ENCODE data around the gene CRKL.
A peak's percentile ranks its signal among the peaks of the same experiment; 100 is the strongest.
"Not testable (repeated sequence)": the region's sequence is repeated elsewhere in the genome, so short reads cannot be mapped to it uniquely, and the experiment has no call there.

CRKL gene

DNA sequence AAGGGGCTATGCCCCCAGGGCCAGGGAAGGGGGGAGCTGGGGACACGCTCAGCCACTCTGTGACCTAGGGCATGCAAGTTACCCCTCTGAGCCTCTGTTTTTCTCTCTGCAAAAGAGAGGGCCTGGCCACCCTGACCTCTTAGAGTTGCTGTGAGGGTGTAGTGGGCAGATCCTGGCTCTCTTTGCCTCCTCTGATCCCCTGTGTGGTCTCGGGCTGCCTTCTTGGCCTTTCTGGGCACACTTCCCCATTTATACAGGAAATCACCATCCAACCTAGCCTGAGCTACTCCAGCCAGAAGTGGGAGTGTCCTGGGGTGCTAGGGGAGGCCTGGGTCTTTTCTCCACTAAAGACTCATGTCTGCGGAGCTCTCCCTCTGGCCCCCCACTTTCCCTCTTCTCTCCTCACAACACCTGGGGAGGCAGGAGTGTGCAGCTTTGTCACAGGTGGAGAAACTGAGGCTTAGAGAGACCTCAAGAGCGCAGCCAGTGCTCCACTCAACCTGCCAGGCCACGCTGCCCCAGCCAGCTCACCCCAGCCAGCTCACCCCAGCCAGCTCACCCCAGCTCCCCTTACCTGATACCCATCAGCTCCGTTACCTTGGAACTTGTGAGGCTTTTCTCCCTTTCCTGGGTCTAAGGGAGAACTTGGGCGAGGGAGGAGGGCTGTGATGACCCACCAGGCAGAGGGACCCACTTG is 51.2 kb downstream of the CRKL start:
- no peak for DNase-seq

DNA sequence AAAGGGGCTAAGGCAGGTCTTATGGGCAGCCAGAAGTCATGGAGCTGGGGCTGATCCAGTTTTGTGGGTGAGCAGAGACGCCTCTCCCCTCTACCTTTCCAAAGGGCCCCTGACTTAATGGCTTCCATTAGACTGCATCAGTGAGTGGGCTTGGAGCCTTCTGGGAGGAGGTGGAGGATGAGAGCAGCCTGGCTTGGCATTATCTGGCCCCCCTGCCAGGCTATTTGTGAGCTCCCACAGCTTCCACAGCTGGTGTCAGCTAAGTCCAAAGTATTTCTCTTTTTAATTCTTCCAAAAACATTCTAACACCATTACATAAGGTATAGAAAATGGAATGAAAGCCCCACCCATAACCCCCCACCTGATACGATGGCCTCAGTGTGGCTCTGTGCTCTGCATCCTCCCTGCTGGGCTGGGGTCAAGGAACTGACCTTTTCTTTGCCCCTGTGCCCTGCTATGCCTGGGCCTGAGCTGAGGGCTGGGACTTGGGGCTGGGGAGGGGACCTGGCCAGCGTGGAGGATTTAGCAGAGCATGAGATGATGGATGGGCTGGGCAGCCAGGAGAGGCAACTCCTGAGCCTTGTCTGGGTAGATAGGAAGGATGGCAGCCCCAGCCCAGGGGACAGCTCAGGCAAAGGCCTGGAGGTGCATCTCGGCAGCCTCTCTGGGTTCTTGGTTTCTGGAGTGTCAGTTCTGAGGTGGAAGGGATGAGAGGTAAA is 53.9 kb downstream of the CRKL start:
- no peak for DNase-seq

DNA sequence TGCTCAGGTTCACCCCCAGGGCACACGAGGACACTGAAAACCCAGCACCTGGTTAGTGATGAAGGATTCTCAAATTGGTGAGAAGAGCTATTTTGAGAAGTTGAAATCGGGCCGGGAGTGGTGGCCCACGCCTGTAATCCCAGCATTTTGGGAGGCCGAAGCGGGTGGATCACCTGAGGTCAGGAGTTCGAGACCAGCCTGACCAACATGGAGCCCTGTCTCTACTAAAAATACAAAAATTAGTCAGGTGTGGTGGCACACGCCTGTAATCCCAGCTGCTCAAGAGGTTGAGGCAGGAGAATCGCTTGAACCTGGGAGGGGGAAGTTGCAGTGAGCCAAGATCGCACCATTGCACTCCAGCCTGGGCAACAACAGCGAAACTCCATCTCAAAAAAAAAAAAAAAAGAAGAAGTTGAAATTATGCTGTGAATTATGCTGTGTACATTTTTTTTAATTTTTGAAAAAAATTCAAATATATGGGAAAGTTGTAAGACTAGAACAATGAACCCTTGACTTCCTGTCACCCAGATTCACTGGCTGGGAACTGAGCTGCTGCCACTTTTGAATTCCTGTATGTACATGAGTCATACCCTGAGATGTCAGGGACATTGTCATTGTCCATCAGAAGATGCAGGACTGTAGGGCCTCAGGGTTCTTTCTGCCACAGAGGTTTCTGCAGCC is 54.9 kb downstream of the CRKL start:
- not testable (repeated sequence) for DNase-seq

DNA sequence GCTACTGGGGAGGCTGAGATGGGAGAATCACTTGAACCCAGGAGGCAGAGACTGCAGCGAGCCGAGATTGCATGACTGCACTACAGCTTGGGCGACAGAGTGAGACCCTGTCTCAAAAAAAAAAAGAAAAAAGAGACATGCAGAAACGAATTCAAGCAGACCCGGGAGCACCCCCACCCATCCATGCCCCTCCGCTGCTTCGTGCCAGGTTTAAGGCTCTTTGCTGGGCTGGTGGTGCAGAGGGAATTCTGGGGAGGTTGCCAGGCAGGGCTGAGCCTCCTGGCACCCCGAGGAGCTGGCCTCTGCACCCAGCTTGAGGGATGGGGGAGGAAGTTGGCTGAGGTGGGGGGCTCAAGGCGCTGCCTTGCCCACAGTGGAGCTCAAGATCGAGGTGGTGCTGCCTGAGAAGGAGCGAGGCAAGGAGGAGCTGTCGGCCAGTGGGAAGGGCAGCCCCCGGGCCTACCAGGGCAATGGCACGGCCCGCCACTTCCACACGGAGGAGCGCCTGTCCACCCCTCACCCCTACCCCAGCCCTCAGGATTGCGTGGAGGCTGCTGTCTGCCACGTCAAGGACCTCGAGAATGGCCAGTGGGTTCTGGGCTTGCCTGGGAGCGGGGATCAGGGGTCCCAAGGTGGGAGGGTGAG is 55.8 kb downstream of the CRKL start:
- no peak for DNase-seq

DNA sequence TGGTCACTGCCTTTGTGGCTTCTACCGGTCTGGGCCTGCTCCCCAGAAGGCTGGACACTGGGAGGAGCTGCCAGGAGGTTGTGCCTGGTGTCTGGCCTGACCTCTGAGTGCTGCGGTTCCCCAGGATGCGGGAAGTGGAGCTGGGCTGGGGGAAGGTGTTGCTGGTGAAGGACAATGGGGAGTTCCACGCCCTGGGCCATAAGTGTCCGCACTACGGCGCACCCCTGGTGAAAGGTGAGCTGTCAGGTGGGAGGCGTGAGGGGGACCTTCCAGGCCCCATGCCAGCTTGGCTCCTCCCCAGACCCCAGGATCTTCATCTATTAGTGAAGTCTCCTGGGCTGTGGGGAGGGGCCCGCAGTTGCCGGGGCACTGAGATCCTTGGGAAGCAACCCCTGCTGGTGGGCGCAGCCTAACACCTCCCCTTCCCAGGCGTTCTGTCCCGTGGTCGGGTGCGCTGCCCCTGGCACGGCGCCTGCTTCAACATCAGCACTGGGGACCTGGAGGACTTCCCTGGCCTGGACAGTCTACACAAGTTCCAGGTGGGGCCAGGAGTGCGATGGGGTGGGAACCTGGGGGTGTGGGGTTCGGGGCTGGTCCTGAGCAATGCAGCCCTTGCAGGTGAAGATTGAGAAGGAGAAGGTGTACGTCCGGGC is 56.6 kb downstream of the CRKL start:
- DNase-seq = no peak

DNA sequence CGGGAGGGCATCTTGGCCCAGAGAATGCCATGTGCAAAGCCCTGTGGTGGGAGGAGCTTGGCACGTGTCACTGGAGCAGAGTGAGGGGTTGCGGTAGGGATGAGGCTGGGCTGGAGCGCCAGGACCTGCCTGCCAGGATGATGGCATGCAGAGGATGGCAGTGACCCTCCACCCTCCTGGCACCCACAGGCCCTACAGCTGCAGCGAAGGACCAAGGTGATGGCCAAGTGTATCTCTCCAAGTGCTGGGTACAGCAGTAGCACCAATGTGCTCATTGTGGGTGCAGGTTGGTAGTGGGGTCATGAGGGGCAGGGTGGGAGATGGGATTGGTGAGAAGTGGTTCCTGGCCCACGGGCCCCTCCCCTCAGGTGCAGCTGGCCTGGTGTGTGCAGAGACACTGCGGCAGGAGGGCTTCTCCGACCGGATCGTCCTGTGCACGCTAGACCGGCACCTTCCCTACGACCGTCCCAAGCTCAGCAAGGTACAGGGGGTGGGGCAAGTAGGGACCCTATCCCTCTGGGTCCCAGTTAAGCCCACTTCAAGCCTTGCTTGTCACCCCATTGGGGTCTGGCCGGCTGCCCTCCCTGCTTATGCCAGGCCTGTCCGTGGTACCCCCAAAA is 57.2 kb downstream of the CRKL start:
- DNase-seq = no peak

DNA sequence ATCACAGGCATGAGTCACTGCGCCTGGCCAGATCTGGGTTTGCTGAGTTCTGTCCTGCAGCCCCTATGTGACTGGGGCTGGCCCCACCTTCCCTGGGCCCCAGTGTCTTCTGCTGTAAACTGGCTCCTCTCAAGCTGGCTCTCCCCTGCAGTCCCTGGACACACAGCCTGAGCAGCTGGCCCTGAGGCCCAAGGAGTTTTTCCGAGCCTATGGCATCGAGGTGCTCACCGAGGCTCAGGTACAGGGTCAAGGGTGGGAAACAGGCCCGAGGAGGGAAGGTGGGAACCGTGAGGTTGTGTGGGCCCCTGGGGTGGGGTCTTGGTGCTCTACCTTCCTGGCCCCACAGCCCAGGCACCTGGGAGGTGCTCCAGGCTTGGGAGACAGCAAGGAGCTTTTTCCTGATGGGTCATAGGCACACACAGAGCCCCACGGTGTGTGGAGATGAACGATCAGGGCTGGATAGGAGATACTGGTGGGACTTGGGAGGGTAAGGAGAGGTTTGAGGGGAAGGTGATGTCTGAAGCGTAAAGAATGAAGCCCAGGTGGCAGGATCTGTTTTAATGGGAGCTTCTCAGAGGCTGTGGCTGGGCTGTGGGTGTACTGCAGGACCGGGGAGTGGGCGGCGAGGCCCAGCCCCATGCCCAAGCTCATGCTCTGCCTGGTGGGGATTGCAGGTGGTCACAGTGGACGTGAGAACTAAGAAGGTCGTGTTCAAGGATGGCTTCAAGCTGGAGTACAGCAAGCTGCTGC is 58.5 kb downstream of the CRKL start:
- DNase-seq = no peak

DNA sequence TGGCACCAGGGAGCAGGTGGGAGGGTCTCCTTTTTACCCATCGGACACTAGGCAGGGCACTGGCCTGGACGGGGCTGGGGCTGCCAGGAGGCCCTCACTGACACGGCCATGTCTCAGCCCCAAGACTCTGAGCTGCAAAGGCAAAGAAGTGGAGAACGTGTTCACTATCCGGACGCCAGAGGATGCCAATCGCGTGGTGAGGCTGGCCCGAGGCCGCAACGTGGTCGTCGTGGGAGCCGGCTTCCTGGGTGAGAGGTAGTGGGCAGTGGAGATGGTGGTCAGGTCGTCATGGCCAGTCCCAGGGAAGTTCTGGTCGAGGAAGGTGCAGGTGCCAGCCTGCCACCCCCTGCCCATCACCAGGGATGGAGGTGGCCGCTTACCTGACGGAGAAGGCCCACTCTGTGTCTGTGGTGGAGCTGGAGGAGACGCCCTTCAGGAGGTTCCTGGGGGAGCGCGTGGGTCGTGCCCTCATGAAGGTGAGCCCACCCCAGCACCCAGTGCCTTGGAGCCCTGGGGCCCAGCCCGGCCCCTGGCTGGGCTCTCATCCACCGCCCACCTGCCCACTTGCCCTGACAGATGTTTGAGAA is 59.2 kb downstream of the CRKL start:
- no peak for DNase-seq

DNA sequence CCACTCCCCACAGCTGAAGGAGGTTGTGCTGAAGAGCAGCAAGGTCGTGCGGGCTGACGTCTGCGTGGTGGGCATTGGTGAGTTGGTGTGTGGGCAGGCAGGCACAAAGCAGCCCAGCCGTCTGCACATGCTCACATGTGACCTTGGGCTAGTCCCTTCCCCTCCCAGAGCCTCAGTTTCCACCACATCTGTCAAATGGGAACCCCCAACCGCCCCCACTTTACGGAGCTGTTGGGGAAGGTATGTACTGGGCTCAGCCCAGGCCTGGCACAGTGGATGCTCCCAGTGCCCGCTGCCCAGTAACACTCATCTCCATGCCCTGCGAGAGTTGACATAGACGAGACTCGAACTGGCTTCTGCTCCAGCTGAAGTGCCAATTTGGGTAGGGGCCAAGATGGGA is 59.8 kb downstream of the CRKL start:
- DNase-seq = no peak

DNA sequence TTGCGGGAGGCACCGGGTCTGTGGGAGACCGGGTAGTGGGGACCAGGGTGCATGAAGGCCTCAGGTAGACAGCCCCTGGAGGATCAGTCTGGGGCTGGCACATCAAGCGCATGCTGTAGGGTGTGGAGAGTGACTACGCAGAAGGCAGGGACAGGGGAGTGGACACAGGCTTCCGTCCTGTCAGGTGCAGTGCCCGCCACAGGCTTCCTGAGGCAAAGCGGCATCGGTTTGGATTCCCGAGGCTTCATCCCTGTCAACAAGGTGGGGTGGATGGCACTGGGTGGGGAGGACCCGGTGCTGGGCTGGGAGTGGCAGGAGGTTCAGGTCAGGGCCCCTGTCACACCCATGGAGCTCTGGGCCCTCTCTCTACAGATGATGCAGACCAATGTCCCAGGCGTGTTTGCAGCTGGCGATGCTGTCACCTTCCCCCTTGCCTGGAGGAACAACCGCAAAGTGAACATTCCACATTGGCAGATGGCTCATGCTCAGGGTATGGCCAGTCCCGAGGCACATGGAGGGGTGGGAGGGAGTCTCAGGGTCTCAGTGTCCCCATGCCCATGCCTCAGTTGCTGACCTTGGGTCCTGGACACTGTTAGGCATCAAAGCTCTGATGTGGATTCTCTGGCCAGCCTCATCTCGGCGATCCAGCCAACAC is 60.4 kb downstream of the CRKL start:
- DNase-seq = no peak

DNA sequence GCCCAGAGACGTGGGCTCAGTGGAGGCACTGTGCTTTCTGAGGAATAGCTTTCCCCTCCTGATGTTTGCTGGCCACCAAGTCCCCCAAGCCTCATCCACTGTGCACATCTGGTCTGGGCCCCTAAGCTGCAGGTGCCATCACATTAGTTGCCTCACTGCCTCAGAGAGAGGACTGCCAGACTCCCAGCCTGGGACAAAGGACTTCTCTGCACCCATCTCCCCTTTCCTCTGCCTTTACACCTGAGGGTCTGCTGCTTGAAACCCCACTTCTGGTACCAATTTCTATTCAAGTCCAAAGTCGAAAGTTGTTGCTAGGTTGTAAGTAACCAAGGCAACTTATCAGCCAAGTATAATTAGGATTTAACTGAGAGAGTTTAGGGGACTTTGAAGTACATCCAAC is 61.2 kb downstream of the CRKL start:
- no peak for DNase-seq

DNA sequence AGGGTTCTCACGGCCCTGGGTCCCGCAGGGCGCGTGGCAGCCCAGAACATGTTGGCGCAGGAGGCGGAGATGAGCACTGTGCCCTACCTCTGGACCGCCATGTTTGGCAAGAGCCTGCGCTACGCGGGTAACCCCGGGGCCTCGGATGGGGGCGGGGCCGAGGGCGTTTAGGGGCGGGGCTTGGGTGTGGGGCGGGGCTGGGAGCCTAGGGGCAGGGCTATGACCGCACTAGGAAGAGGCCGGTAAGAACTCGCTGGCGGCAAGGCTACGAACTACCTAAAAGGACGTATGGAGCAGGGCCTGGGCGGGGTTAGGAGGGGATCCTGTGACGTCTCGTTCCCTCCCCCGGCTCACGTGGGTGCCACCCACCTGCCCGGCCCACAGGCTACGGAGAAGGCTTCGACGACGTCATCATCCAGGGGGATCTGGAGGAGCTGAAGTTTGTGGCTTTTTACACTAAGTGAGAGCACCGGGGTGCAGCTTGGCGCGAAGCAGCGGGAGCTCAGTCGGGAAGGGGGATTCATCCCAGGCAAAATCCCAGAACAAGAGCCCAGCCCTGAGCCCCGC is 62.1 kb downstream of the CRKL start:
- peak; percentile 57 for DNase-seq

DNA sequence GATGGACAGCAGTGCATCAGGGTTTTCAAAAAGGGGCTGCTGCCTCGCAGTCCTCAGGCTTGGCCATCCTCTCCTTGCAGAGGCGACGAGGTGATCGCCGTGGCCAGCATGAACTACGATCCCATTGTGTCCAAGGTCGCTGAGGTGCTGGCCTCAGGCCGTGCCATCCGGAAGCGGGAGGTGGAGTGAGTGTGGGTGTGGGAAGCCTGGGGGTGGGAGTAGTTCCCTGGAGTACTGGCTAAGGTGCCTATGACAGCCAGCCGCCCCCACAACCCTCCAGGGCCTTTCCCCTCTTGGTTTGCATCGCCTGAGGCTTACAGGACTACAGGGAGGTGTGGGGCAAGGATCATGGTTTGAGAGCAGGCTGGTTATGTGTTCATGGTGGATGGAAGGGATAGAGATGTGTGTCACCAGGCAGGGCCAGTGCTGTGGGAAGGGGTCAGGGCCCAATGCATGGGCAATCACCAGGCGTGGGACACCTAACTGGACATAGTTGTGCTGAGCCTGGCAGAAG is 62.8 kb downstream of the CRKL start:
- no peak for DNase-seq

DNA sequence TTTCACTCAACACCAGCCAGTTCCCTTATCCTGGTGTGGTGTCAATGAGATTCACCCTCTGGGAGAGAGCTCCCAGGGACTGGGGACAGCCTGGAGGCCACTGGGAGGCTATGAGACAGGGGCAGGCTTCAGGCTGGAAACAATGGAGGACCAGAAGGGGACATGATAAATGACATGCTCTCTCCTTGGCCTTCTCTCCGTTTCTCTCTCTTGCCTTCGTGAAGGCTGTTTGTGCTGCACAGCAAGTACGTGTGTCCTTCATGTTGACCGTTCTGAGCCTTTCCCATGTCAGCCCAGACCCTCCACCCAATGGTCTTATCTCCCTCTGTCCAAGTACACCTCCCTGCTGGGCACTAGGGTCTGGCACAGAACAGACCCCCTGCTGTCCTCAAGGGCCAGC is 63.3 kb downstream of the CRKL start:
- no peak for DNase-seq

DNA sequence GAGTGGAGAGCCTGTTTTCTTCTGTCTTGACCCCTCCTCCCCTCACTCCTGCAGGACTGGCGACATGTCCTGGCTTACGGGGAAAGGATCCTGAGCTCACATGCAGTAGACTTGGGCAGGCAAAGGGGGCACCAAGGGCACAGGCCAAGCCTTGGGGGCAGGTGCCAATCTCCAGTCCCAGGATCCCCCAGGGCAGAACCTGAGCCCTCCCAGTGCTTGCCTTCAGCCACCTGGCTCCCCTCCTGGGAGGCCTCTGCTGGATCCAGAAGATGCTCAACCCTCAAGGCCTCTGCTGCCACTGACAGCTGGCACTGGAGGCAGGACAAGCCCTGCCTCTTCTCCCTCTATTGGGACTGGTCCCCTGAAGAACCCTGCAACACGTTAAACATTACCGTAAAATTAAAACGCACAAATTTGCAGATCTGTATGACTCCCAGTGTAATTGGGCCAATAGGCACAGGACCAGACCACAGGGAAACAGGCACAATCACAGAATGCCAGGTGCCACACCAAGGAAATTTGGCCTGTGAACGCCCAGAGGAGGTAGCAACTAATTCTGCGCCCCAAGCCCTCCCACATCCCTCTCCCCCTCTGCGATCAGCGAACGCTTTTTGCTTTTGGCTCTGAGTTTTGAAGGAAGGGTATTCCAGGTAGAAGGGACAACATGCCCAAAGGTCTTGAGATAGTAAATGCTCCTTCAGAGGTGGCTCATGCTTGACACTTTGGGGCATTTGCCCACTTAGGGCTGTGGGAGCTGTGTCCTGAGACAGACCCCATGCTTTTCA is 63.9 kb downstream of the CRKL start:
- no peak for DNase-seq

DNA sequence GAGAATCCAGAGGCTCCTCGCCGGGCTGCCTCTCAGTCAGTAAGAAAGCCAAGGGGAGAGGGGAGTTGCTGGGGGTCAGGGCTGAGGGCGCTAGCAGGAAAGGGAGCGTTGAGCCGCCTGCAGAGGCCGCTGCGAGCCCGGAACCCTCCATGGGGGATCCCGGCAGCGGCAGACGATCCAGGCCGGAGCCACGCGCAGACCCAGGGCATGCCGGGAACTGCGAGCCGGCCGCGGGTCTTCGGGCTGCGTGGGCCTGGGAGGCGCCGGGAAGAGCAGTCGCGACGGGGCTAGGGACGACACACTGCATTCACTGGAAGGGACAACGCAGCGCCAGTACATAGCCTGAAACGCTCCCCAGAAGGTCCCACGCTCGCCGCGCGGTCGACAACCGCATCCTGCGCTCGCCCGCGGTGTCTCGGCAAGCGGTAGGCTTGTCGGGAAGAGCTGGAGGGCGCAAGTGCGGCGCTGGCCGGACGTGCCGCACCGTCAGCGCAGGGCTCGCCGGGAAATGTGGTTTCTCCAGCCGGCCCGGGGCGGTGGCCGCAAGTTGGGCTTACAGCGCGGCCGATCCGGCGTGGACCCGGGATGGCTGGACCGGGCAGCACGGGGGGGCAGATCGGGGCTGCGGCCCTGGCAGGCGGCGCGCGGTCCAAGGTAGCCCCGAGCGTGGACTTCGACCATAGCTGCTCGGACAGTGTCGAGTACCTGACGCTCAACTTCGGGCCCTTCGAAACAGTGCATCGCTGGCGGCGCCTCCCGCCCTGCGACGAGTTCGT is 64.8 kb downstream of the CRKL start, which contains the start of gene LZTR1:
LZTR1 (plus strand) TSS at position 511 of the 776 bp plus-strand sequence; CDS start at position 586, 75 bp downstream.
- peak; percentile 82 for DNase-seq

DNA sequence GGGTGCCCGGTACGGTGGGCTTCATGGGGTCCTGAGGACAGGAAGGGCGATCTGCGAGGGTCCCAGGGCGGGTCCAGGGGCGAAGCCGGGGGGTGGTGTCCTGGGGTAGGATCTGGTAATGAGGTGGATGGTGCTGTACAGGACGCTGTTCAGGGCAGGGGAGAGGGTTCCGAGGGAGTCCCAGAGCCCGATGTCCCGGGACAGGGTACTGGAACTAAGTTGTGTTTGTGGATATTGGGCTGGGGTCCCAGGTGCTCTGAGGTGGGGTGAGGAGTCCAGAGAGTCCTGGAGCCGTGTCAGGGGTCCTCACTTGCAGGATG is 65.3 kb downstream of the CRKL start:
- no peak for DNase-seq

DNA sequence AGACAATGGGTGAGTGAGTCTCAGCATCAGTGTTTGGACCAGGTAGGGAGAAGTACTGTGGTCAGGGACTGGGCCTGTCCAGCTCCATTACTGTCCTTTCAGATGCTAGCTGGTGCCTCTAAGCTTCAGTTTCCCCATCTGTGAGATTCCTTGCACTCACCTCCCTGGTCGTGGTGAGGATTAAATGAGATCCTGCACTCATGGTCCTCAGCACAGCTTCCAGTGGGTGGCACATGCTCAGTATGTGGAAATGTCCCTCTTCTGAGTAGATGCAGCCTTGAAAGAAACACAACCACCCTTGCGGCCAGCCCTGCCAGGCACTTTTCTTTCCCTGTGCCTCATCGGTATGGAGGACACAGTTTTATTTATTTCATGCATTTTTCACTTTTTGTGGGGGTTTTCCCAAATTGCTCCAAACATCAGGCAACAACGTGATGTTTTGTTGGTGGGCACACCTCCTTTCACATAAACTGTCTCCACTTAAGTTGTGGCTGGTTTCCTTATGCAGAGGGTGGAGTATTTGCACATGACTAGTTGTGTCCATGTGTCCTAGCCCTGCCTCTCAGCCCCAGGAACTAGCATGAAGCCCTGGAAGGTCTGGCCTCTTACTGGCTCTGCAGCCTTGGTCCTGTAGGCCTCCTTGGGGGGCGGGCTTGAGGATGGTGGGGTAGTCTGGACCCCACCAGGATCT is 66.0 kb downstream of the CRKL start:
- no peak for DNase-seq

All from activated CD4-positive, alpha-beta T cell treated with anti-CD3 and anti-CD28 coated beads, Interleukin-10, Interleukin-2, amounts not matched to agents 100 ng/mL and 50 ng/mL, durations not matched to agents 16 hours and 8 hours (primary cell).